ENCODE measurements around the gene LCN9.

DNA sequence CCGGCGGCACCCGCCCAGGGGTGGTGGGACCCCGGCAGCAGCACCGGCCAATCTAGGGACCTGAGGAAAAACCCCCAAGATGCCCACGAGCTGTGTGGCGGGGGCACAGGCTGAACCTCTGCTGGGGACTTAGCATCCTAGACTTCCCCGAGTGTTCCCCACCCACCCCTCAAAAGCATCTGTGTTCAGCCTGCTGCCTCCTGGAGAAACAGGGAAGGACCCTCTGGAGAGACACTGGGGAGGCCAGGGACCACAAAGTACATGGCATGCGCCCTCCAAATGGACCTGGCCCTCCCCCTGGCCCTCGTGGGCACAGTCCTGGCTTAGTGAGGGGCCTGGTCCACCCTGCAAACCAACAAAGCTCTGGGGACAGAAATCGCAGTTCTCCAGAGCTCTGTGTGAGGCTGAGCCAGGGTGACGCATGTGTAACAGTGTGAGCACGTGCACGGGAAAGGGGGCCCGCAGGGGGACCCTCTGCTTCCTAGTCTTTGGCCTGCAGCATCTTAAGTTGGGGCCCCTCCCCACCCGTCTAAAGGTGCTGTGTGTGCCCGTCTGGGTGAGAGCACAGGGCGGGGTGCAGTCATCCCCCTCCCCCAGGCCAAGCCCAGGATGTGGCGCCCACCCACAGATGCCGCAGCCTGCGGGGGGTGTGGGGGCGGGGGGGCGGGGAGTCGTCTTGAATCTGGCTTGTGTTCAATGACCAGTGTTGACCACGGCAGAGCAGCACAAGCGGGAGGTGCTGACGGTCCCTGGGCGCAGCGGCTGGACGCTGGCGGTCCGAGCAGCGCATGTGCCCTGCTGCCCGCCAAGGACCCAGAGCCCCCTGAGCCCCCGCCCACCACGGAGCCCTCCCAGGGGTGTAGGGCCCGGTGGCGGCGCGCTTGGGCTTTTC lies 38.2 kb downstream of the LCN9 start:
- TF ChIP-seq CTCF (IDR thresholded peaks at IDR 0.05), result no peak
- TF ChIP-seq EP300 (IDR thresholded peaks at IDR 0.05), result no peak
- no peak for TF ChIP-seq POLR2A (IDR thresholded peaks at IDR 0.05)
